Activated CD4-positive, alpha-beta T cell treated with anti-CD3 and anti-CD28 coated beads, Interleukin-2, amount 10 ng/mL, durations not matched to agents 7 days and 5 days (primary cell): ENCODE measurements around the gene SH2D4B. TPM values are rescaled to one million over a fixed set of nuclear protein-coding genes. Genes with fewer than 3 reads are reported as not detected.

Experiments used
- CTCF ChIA-PET: fragments of 350-600 bp; sonication (Branson Sonifier 250); formaldehyde crosslinking; loops from one replicate; lab custom pipeline; 2021; ENCODE audit warnings: antibody characterized with exemption; lab: Charles Lee
- POLR2A ChIA-PET: fragments of 350-600 bp; sonication (Branson Sonifier 250); formaldehyde crosslinking; loops from one replicate; lab custom pipeline; 2021; ENCODE audit warnings: antibody characterized with exemption; lab: Charles Lee
- DNase-seq: peaks from one replicate; pipeline ENCODE4 v3.0.0-alpha.2; 2020
- H3K27ac Mint-ChIP-seq: one replicate; pipeline ENCODE4 v1.8.0; 2021; ENCODE audit warnings: mild to moderate bottlenecking, moderate library complexity, mixed read lengths
- H3K27me3 Mint-ChIP-seq: one replicate; pipeline ENCODE4 v1.8.0; 2021; ENCODE audit warnings: mixed read lengths
- H3K36me3 Mint-ChIP-seq: one replicate; pipeline ENCODE4 v1.8.0; 2021; ENCODE audit warnings: low read depth, mixed read lengths
- H3K4me1 Mint-ChIP-seq: one replicate; pipeline ENCODE4 v1.8.0; 2021; ENCODE audit warnings: mixed read lengths
- H3K4me3 Mint-ChIP-seq: one replicate; pipeline ENCODE4 v1.8.0; 2021; ENCODE audit warnings: mild to moderate bottlenecking, moderate library complexity, mixed read lengths
- H3K9me3 Mint-ChIP-seq: one replicate; pipeline ENCODE4 v1.8.0; 2021; ENCODE audit warnings: mixed read lengths
- total RNA-seq, 2 experiments: library from RNA; stranded (reverse); gene quantifications; one replicate each; pipeline ENCODE4 v1.2.3, GENCODE V29; 2021

SH2D4B gene
- total RNA-seq, 2 experiments from 2014 or later, result 0.07 to 0.10 TPM

- POLR2A ChIA-PET, result no interaction called here
- H3K9me3 Mint-ChIP-seq, result no peaks in the 10 kb centered on the region
- peaks cover 2% of the 10 kb centered on the region for H3K27me3 Mint-ChIP-seq
- no peaks in the 10 kb centered on the region for H3K4me1 Mint-ChIP-seq
- CTCF ChIA-PET, result interaction anchor here (2.4 kb wide), 1 partner anchor 12 kb away, joined by 9 read pairs; no protein-coding TSS in a partner anchor
- no peak overlapping the region for H3K27ac Mint-ChIP-seq
- H3K36me3 Mint-ChIP-seq, result no peaks in the 10 kb centered on the region
- no peak for DNase-seq
- H3K4me3 Mint-ChIP-seq, result no peak overlapping the region
Observed at GRCh38 chr10:80674809-80675208, 137.1 kb downstream of the SH2D4B start.

- Mint-ChIP-seq H3K4me3 (no peak overlapping the region), H3K9me3 (no peaks in the 10 kb centered on the region), H3K36me3 (no peaks in the 10 kb centered on the region), H3K27ac (no peak overlapping the region), H3K4me1 (no peaks in the 10 kb centered on the region), H3K27me3 (peaks cover 4% of the 10 kb centered on the region)
- DNase-seq, result no peak
- ChIA-PET CTCF (interaction anchor here (1.5 kb wide), 1 partner anchor 9 kb away, joined by 3 read pairs; no protein-coding TSS in a partner anchor), POLR2A (no interaction called here)
Observed at GRCh38 chr10:80681142-80681541, 143.4 kb downstream of the SH2D4B start.

- ChIA-PET CTCF (interaction anchor here (0.7 kb wide), 1 partner anchor 33 kb away, joined by 3 read pairs; no protein-coding TSS in a partner anchor), POLR2A (no interaction called here)
Observed at GRCh38 chr10:80684259-80684658, 146.6 kb downstream of the SH2D4B start.

GRCh38 chr10:80685355-80685754 lies 147.7 kb downstream of the SH2D4B start:
- POLR2A ChIA-PET, result no interaction called here
- H3K4me3 Mint-ChIP-seq, result no peak overlapping the region
- CTCF ChIA-PET, result no interaction called here

More at GRCh38 chr10:80684259-80684658, 146.6 kb downstream of the SH2D4B start:
- Mint-ChIP-seq H3K9me3 (no peaks in the 10 kb centered on the region), H3K36me3 (no peaks in the 10 kb centered on the region), H3K27me3 (peaks cover 2% of the 10 kb centered on the region), H3K4me1 (no peaks in the 10 kb centered on the region), H3K27ac (no peak overlapping the region), H3K4me3 (no peak overlapping the region)
- peak; percentile 18 for DNase-seq

GRCh38 chr10:80686734-80687475 lies 149.2 kb downstream of the SH2D4B start:
- H3K36me3 Mint-ChIP-seq, result no peaks in the 10 kb centered on the region
- H3K27me3 Mint-ChIP-seq, result peaks cover 19% of the 10 kb centered on the region
- ChIA-PET POLR2A (no interaction called here), CTCF (interaction anchor here (0.7 kb wide), 1 partner anchor 1707 kb away, joined by 3 read pairs; no protein-coding TSS in a partner anchor)
- DNase-seq, result no peak
- no peak overlapping the region for H3K4me3 Mint-ChIP-seq
- H3K27ac Mint-ChIP-seq, result no peak overlapping the region
- no peaks in the 10 kb centered on the region for H3K4me1 Mint-ChIP-seq
- no peaks in the 10 kb centered on the region for H3K9me3 Mint-ChIP-seq

More at GRCh38 chr10:80685355-80685754, 147.7 kb downstream of the SH2D4B start:
- DNase-seq, result no peak
- Mint-ChIP-seq H3K27me3 (peaks cover 7% of the 10 kb centered on the region), H3K36me3 (no peaks in the 10 kb centered on the region), H3K9me3 (no peaks in the 10 kb centered on the region), H3K4me1 (no peaks in the 10 kb centered on the region), H3K27ac (no peak overlapping the region)

- CTCF ChIA-PET, result interaction anchor here (0.7 kb wide), 1 partner anchor 1707 kb away, joined by 3 read pairs; no protein-coding TSS in a partner anchor
- no peaks in the 10 kb centered on the region for H3K9me3 Mint-ChIP-seq
- H3K27me3 Mint-ChIP-seq, result peaks cover 19% of the 10 kb centered on the region
- no peak overlapping the region for H3K27ac Mint-ChIP-seq
- no peaks in the 10 kb centered on the region for H3K36me3 Mint-ChIP-seq
- POLR2A ChIA-PET, result no interaction called here
- H3K4me3 Mint-ChIP-seq, result no peak overlapping the region
- no peaks in the 10 kb centered on the region for H3K4me1 Mint-ChIP-seq
- DNase-seq, result no peak
Observed at GRCh38 chr10:80687476-80687789, 149.7 kb downstream of the SH2D4B start.

- ChIA-PET CTCF (interaction anchor here (1.0 kb wide), 1 partner anchor 9 kb away, joined by 4 read pairs; no protein-coding TSS in a partner anchor), POLR2A (no interaction called here)
Observed at GRCh38 chr10:80690434-80690833, 152.7 kb downstream of the SH2D4B start.

GRCh38 chr10:80691441-80691840 lies 153.7 kb downstream of the SH2D4B start:
- ChIA-PET CTCF (no interaction called here), POLR2A (no interaction called here)
- no peaks in the 10 kb centered on the region for H3K4me1 Mint-ChIP-seq
- H3K9me3 Mint-ChIP-seq, result no peaks in the 10 kb centered on the region
- H3K4me3 Mint-ChIP-seq, result no peak overlapping the region
- H3K36me3 Mint-ChIP-seq, result no peaks in the 10 kb centered on the region
- DNase-seq, result no peak
- H3K27ac Mint-ChIP-seq, result no peak overlapping the region
- H3K27me3 Mint-ChIP-seq, result peaks cover 19% of the 10 kb centered on the region

More at GRCh38 chr10:80690434-80690833, 152.7 kb downstream of the SH2D4B start:
- DNase-seq, result no peak
- H3K27me3 Mint-ChIP-seq, result peaks cover 19% of the 10 kb centered on the region
- no peak overlapping the region for H3K4me3 Mint-ChIP-seq
- no peak overlapping the region for H3K27ac Mint-ChIP-seq
- H3K36me3 Mint-ChIP-seq, result no peaks in the 10 kb centered on the region
- H3K9me3 Mint-ChIP-seq, result no peaks in the 10 kb centered on the region
- no peaks in the 10 kb centered on the region for H3K4me1 Mint-ChIP-seq

- ChIA-PET CTCF (interaction anchor here (0.5 kb wide), 1 partner anchor 152 kb away, joined by 3 read pairs; no protein-coding TSS in a partner anchor), POLR2A (no interaction called here)
- H3K4me1 Mint-ChIP-seq, result no peaks in the 10 kb centered on the region
- H3K9me3 Mint-ChIP-seq, result no peaks in the 10 kb centered on the region
- DNase-seq, result no peak
- H3K27ac Mint-ChIP-seq, result no peak overlapping the region
- peaks cover 19% of the 10 kb centered on the region for H3K27me3 Mint-ChIP-seq
- no peak overlapping the region for H3K4me3 Mint-ChIP-seq
- no peaks in the 10 kb centered on the region for H3K36me3 Mint-ChIP-seq
Observed at GRCh38 chr10:80693565-80693964, 155.9 kb downstream of the SH2D4B start.

GRCh38 chr10:80694930-80695329 lies 157.2 kb downstream of the SH2D4B start:
- ChIA-PET POLR2A (no interaction called here), CTCF (interaction anchor here (0.5 kb wide), 1 partner anchor 10 kb away, joined by 3 read pairs; no protein-coding TSS in a partner anchor)
- Mint-ChIP-seq H3K4me3 (no peak overlapping the region), H3K27ac (no peak overlapping the region), H3K27me3 (peaks cover 16% of the 10 kb centered on the region), H3K36me3 (no peaks in the 10 kb centered on the region), H3K9me3 (no peaks in the 10 kb centered on the region), H3K4me1 (no peaks in the 10 kb centered on the region)
- DNase-seq, result no peak

Other genes starting within 250 kb of the SH2D4B start
- gene MAT1A, start 248.2 kb upstream of the SH2D4B start, total RNA-seq, result not detected
- gene DYDC1, start 181.1 kb upstream of the SH2D4B start, total RNA-seq, result not detected
- not detected for gene DYDC2, start 181.1 kb upstream of the SH2D4B start, total RNA-seq
- 1 to 10 TPM; 5.4 to 5.7 TPM for gene PRXL2A, start 129.4 kb upstream of the SH2D4B start, total RNA-seq
- 100 to 1,000 TPM; 127 to 143 TPM for gene TSPAN14, start 83.6 kb upstream of the SH2D4B start, total RNA-seq